ENCODE results near the gene ALDH3A1. TPM values are rescaled to one million over a fixed set of nuclear protein-coding genes. Genes with fewer than 3 reads are reported as not detected.

ALDH3A1 gene
- total RNA-seq, 1 experiment from 2014 or later: 0.24 TPM

Other genes starting within 250 kb of the ALDH3A1 start
- gene SLC47A1, start 214.4 kb downstream of the ALDH3A1 start, total RNA-seq (2014; rRNA removed; shearing (Covaris generic)): 11.6 and 13.0 TPM in 2 replicates
- 119 and 159 TPM in 2 replicates for gene ALDH3A2, start 99.5 kb downstream of the ALDH3A1 start, total RNA-seq (2014; rRNA removed; shearing (Covaris generic))
- gene SLC47A2, start 31.7 kb downstream of the ALDH3A1 start, total RNA-seq (2014; rRNA removed; shearing (Covaris generic)): not detected in 2 replicates
- 11.0 and 13.9 TPM in 2 replicates for gene ULK2, start 119.6 kb upstream of the ALDH3A1 start, total RNA-seq (2014; rRNA removed; shearing (Covaris generic))
- 12.8 and 18.7 TPM in 2 replicates for gene AKAP10, start 229.5 kb upstream of the ALDH3A1 start, total RNA-seq (2014; rRNA removed; shearing (Covaris generic))

Data from H7 (cell line).